GM10266 (cell line): ENCODE results near the gene MRPL9.

Experiments
- DNase-seq: peaks from one replicate; pipeline ENCODE4 v3.0.0; 2012; ENCODE audit errors: extremely low spot score
- CTCF ChIP-seq: IDR thresholded peaks from 2 replicates; pipeline ENCODE4 v1.5.1; 2012; ENCODE audit warnings: mild to moderate bottlenecking, low read depth; ENCODE audit not compliant: control insufficient read depth, insufficient read depth; ENCODE audit errors: missing control alignments

MRPL9 gene

GRCh38 chr1:151762941-151763921, at the start of gene MRPL9:
Gene MRPL9, minus strand, starts transcription at chr1:151763496. Its CDS starts 17 bp downstream, at chr1:151763479.
- no peak for TF ChIP-seq CTCF

DNA sequence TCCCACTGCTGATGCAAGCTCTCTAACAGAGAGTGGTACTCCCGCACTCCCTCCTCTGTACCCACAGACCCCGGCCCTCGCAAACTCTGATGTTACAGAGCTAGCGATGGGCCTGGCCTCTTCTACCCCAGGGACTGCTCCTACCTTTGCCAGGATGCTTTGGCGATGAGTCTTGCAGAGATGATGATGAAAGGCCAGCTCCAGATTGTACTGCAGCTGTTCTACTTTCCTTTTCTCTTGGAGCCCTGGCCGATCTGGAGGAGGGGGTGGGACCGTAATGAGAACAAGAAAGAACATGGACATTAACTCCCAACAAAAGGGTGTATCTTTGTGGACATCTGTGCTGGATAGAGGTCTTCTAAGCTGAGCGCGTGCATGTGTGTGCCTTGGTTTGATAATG, 47.9 kb upstream of the MRPL9 start:
- no peak for TF ChIP-seq CTCF
- no peak for DNase-seq

More at GRCh38 chr1:151762941-151763921, at the start of gene MRPL9:
- peak; percentile 92 for DNase-seq

DNA sequence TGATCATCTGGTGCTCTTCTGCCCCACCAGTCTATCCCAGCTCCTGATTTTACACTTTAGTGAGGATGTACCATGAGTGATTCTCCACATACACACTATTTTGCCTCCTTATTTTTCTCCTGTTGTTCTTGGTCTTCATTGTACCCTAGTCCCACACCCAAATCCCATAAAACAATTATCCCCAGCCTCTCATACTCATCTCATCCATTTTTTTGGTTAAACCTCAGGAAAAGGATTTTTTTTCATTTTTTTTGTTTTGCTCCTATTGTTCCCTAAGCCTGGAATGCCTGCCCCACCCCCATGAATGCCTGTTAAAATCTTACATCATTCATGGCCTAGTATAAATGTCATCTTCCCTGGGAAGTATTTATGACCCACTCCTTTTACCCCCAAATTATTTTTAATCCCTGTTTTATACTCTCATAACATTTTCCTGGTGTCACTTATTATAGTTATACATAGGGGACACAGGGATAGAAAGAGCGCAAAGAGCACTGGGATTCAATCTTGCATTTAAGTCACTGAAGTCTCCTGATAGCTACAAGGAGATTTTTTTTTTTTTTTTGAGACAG, 46.8 kb upstream of the MRPL9 start:
- DNase-seq, result no peak
- TF ChIP-seq CTCF, result no peak

GRCh38 chr1:151809290-151809984, 46.1 kb upstream of the MRPL9 start:
- no peak for TF ChIP-seq CTCF
- no peak for DNase-seq

DNA sequence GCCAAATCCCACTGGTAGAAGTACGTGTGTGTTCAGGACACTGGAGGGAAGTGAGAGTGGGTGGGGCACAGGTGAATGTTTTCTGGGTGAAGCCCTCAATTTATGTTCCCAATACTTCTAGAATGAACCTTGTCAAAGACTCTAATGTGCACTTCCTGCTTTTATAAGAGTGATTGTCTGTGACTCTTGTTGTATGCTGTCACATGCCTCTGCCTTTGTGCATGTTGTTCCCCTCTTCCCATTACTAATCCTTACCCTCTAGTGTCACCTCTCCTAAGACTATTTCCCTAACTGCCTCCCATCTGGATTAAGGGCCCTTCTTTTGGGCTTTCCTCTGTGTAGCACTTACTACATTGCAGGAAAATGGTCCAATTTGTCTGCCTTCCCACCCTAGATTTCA, 44.5 kb upstream of the MRPL9 start:
- no peak for DNase-seq
- TF ChIP-seq CTCF, result no peak

- TF ChIP-seq CTCF, result no peak
- no peak for DNase-seq
Measured at GRCh38 chr1:151807131-151807530, 43.8 kb upstream of the MRPL9 start.
